A673 (cell line): ENCODE data around the gene ZBTB20. TPM values are rescaled to one million over a fixed set of nuclear protein-coding genes. Genes with fewer than 3 reads are reported as not detected.

ENCODE experiments used
- BruUV-seq: library from RNA; stranded (reverse); fragments of 400-500 nt; replicated peaks from 2 replicates; lab custom pipeline; 2021; lab: Mats Ljungman, UMichigan
- CTCF ChIA-PET: fragments of 300-600 bp; sonication (Branson Sonifier 250); formaldehyde crosslinking; loops from one replicate; lab custom pipeline; 2022; ENCODE audit warnings: antibody characterized with exemption; lab: Charles Lee
- POLR2A ChIA-PET: fragments of 300-600 bp; sonication (Branson Sonifier 250); formaldehyde crosslinking; loops from one replicate; lab custom pipeline; 2022; ENCODE audit warnings: antibody characterized with exemption; ENCODE audit not compliant: low non-redundant PET; lab: Charles Lee
- DNase-seq: peaks from one replicate; pipeline ENCODE4 v3.0.0-alpha.2; 2015; ENCODE audit warnings: low spot score
- H3K27ac ChIP-seq: fragments of 200-600 bp; sonication (generic); 2 replicates; pipeline ENCODE4 v1.5.1; 2016; ENCODE audit warnings: mixed run types, low read depth, mild to moderate bottlenecking, mixed read lengths, antibody characterized with exemption, low read length; ENCODE audit not compliant: poor library complexity, severe bottlenecking
- H3K27me3 ChIP-seq: fragments of 200-600 bp; sonication (generic); replicated peaks from 2 replicates; pipeline ENCODE4 v1.6.1; 2017; ENCODE audit warnings: mixed run types, low read depth, mild to moderate bottlenecking, mixed read lengths, antibody characterized with exemption, low read length; ENCODE audit not compliant: insufficient read depth, poor library complexity
- H3K36me3 ChIP-seq: fragments of 200-600 bp; sonication (generic); 2 replicates; pipeline ENCODE4 v1.6.1; 2016; ENCODE audit warnings: mixed run types, mild to moderate bottlenecking, mixed read lengths, antibody characterized with exemption, low read length; ENCODE audit not compliant: insufficient read depth, poor library complexity, severe bottlenecking
- H3K4me1 ChIP-seq: fragments of 200-600 bp; sonication (generic); 2 replicates; pipeline ENCODE4 v1.6.1; 2017; ENCODE audit warnings: mixed run types, mild to moderate bottlenecking, mixed read lengths, antibody characterized with exemption, low read length; ENCODE audit not compliant: insufficient read depth, poor library complexity, severe bottlenecking
- H3K4me3 ChIP-seq: fragments of 200-600 bp; sonication (generic); 2 replicates; pipeline ENCODE4 v1.5.1; 2016; ENCODE audit warnings: low read depth, mixed run types, mild to moderate bottlenecking, mixed read lengths, low read length; ENCODE audit not compliant: poor library complexity, severe bottlenecking
- H3K9me3 ChIP-seq: fragments of 200-600 bp; sonication (generic); 2 replicates; pipeline ENCODE4 v1.6.1; 2016; ENCODE audit warnings: mixed run types, low read depth, mild to moderate bottlenecking, mixed read lengths, antibody characterized with exemption, low read length; ENCODE audit not compliant: poor library complexity, severe bottlenecking
- CTCF ChIP-seq: fragments of 300-800, 200-600 bp; sonication (generic); conservative IDR thresholded peaks from 2 replicates; pipeline ENCODE4 v1.5.1; 2017; ENCODE audit warnings: low read depth, mild to moderate bottlenecking, antibody characterized with exemption, low read length, moderate library complexity, mixed read lengths
- EZH2 ChIP-seq: fragments of 200-600 bp; sonication (generic); IDR thresholded peaks from 2 replicates; pipeline ENCODE4 v1.6.1; 2017; ENCODE audit warnings: borderline replicate concordance, low read depth, mild to moderate bottlenecking, mixed read lengths, antibody characterized with exemption, low read length; ENCODE audit not compliant: poor library complexity, severe bottlenecking
- intact Hi-C: fragments of 100-400 bp; cut with micrococcal nuclease; formaldehyde crosslinking; loops from one replicate; pipeline ENCODE4 v1.10.0; 2022; ENCODE audit not compliant: unreplicated experiment
- total RNA-seq: library from RNA; stranded (reverse); gene quantifications from 2 replicates; pipeline ENCODE4 v1.2.3, GENCODE V29; 2021

Gene ZBTB20
- total RNA-seq, 1 experiment from 2014 or later: 13.5 TPM

DNA sequence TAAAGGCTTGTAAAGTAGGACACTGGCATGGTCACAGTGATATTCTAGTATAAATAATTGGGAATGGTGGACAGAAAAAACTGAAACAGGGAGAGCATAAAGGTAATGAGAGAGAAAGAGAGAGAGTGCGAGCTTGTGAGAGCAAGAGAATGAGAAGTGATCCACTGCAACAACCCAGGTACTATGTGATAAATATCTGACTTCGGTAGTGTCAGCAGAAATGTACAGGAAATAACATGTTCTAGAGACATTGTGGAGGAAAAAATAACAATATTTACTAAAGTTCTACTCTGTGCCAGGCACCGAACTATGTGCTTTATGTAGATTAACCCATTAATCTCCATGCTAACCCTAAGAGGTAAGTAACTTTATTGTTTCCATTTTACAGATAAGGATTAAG is 425.9 kb downstream of the ZBTB20 start:
- no peaks in the 10 kb centered on the region for H3K9me3 ChIP-seq
- no peak overlapping the region for H3K4me3 ChIP-seq
- no peak for DNase-seq
- intact Hi-C loops: no loop called here
- no TSS peak for BruUV-seq
- TF ChIP-seq EZH2 (no peak), CTCF (no peak)
- CTCF ChIA-PET: no interaction called here
- no peaks in the 10 kb centered on the region for H3K4me1 ChIP-seq
- no peak overlapping the region for H3K27ac ChIP-seq
- no peaks in the 10 kb centered on the region for H3K27me3 ChIP-seq
- POLR2A ChIA-PET: no interaction called here
- H3K36me3 ChIP-seq: no peaks in the 10 kb centered on the region

DNA sequence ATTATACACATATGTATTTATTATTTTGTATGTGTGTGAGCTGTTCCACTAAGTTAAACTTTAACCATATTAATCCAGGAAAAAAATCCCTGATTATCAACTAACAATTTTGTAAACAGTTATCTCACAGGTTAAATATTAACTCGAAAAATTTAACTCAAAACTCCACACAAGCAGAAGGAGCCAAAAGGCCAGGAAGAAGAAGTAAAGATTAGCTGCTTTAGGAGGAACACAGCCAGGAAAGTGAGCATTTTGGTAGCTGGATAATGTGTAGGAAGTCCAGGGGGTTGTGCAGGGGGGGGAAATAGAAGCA is 428.2 kb downstream of the ZBTB20 start:
- BruUV-seq: no TSS peak
- no peak overlapping the region for H3K4me3 ChIP-seq
- POLR2A ChIA-PET: no interaction called here
- no peaks in the 10 kb centered on the region for H3K36me3 ChIP-seq
- H3K27ac ChIP-seq: no peak overlapping the region
- no peak for DNase-seq
- no peak for TF ChIP-seq EZH2
- no peaks in the 10 kb centered on the region for H3K27me3 ChIP-seq
- intact Hi-C loops: no loop called here
- no peaks in the 10 kb centered on the region for H3K4me1 ChIP-seq
- no peaks in the 10 kb centered on the region for H3K9me3 ChIP-seq
- CTCF ChIA-PET: no interaction called here

DNA sequence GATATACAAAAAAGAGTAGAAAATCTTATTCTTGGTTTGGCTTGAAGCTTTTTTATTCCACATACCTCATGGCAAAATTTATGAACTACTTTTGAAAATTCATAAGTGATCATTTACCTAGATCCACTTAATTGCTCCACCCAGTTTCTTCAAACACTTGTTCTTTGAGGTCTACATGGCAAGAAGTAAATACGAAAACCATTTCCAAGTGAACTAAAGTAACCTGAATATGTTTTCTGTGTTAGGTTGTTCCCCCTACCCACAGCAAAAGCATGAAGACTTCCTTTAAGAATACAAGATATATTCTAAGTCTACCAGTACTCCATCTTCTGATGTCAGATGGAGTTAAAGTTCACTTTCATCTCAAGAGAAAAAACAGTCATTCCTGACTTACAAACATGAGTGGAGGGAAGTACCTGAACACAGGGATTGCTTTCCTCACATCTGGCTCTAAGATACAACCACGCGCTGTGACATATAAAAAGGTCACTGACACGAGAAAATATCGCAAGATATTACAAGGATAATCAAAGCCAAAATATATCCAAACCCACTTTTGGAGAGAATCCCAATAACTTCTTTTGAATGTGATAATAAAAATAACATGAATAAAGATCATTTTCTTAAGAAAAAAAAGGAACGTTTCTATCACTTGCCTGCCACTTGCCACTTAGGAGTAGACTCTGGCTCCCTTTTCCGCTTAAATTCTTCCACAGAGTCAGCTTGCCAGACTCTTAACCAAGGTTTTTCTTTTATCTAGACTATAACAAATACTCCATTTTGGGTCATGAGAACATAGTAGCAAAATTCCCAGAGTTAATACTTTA is 428.8 kb downstream of the ZBTB20 start:
- Histone ChIP-seq H3K4me3 (no peak overlapping the region), H3K9me3 (no peaks in the 10 kb centered on the region), H3K27ac (no peak overlapping the region), H3K4me1 (no peaks in the 10 kb centered on the region), H3K36me3 (no peaks in the 10 kb centered on the region), H3K27me3 (no peaks in the 10 kb centered on the region)
- no peak for DNase-seq
- ChIA-PET POLR2A (no interaction called here), CTCF (no interaction called here)
- TF ChIP-seq CTCF (no peak), EZH2 (no peak)
- intact Hi-C loops: no loop called here
- BruUV-seq: no TSS peak

GRCh38 chr3:114716916-114717315 is 430.2 kb downstream of the ZBTB20 start:
- POLR2A ChIA-PET: no interaction called here
- H3K36me3 ChIP-seq: no peaks in the 10 kb centered on the region
- no peaks in the 10 kb centered on the region for H3K4me1 ChIP-seq
- H3K27ac ChIP-seq: no peak overlapping the region
- intact Hi-C loops: no loop called here
- no TSS peak for BruUV-seq
- CTCF ChIA-PET: no interaction called here
- no peaks in the 10 kb centered on the region for H3K9me3 ChIP-seq
- DNase-seq: no peak
- H3K27me3 ChIP-seq: no peaks in the 10 kb centered on the region
- TF ChIP-seq EZH2 (no peak), CTCF (no peak)
- H3K4me3 ChIP-seq: no peak overlapping the region
